GM18867 (cell line): ENCODE measurements around the gene ADPRS.

Experiments
- ATAC-seq: cut with Tn5 transposase; IDR thresholded peaks from one replicate; pipeline ENCODE4 v1.9.1; 2021; ENCODE audit warnings: mild to moderate bottlenecking, moderate library complexity; ENCODE audit not compliant: unreplicated experiment

ADPRS gene, protein sequence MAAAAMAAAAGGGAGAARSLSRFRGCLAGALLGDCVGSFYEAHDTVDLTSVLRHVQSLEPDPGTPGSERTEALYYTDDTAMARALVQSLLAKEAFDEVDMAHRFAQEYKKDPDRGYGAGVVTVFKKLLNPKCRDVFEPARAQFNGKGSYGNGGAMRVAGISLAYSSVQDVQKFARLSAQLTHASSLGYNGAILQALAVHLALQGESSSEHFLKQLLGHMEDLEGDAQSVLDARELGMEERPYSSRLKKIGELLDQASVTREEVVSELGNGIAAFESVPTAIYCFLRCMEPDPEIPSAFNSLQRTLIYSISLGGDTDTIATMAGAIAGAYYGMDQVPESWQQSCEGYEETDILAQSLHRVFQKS

DNA sequence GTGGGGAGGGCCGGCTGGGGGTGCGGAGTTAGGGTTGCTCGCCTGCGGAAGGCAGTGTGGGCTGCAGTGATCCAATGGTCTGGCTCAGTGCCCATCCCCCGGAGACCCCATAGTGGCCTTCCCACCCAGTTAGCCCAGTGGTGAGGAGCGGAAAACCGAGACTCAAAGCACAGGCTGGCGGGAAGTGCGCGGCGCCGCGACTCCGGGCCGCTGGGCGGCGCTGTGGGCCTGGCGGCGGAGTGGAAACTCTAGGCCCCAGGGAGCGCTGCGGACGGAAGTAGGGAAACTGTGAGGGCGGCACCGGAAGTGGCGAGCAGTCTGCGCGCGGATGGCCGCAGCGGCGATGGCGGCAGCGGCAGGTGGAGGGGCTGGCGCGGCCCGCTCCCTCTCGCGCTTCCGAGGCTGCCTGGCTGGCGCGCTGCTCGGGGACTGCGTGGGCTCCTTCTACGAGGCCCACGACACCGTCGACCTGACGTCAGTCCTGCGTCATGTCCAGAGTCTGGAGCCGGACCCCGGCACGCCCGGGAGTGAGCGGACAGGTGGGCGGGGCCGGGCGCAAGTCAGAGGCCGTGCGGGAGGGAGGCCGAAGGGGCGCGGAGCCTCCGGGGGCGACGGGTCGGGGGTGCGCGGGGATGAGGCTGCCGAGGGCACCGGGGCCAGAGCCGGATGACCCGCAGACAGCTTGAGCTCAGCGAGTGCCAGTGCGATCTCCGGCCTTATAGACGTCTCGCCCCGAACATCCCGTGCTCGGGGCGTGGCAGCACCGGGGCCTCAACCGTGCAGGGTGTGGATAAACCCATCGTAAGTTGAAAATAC, at the start of gene ADPRS:
ADPRS (plus strand) TSS at position 316 of the 816 bp plus-strand sequence; CDS start at position 329, 13 bp downstream.
- ATAC-seq: peak; percentile 76

DNA sequence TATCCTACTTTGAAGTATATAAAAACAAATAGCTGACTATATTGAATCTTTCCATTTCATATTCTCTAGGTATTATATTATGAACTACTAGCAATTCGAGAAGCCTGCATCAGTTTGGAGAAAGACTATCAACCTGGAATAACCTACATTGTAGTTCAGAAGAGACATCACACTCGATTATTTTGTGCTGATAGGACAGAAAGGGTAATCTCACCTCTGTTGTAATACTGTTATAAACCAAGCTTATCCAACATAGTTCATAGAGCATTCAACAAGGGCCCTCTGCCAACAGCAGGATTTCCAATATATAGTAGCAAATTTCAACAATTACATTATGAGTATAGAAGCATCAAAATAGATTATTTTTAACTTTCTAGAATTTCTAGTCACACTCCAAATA, 48.5 kb upstream of the ADPRS start:
- ATAC-seq: no peak

DNA sequence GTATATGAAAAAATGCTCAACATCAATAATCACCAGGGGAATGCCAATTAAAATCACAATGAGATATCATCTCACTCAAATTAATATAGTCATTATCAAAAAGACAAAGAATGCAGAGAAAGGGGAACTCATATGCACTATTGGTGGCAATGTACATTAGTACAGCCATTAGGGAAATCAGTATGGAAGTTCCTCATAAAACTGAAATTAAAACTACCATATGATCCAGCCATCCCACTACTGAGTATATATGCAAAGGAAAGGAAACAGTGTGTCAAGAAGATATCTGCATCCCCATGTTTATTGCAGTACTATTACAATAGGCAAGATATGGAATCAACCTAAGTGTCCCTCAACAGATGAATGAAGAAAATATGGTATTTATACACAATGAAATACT, 36.9 kb upstream of the ADPRS start:
- ATAC-seq: no peak

DNA sequence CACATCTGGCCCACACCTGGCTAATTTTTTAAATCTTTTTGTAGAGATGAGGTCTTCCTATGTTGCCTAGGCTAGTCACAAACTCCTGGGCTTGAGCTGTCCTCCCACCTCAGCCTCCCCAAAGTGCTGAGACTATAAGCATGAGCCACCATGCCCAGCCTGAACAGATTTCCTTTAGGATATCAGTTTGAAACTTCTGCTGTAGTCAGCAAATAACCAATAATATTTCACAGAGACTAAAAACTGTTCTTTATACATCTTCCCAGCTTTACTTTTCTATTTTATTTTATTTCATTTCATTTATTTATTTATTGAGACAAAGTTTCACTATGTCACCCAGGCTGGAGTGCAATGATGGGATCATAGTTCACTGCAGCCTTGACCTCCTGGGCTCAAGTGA, 34.7 kb upstream of the ADPRS start:
- ATAC-seq: no peak

DNA sequence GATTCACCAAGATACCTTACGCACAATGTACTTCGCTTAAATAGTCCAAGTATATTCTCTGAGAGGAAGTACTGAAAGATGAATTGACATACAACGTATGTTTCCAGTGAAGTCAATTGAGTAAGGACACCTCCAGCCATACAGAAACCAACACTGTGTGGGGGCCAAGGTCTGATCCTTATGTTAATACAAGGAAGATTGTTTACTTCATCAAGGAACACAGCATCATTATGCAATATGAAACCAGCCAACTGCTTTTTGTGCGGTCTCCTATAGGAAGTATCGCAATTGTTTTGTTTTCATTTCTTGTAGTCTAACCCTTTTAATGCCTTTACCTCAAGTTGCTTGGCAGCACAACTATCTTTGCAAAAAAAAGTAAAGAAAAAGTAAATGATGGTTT, 33.0 kb upstream of the ADPRS start:
- no peak for ATAC-seq

DNA sequence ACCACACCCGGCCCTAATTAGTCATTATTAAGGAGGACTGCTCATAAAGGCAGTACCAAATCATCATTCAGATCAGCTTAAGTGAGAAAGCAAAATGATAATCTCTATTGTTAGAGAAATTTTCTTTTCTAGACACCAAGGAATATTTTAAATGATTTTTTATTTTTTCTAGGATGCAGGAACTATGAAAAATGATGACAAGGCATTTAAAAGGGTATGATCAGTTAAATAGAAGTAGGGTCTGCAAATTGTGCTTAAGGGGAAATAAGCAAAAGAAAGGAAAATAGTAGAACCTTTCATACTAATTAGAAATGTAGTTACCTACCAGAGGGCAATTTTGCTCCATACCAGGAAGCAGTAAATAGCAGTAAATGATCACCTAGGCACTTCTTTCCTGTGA, 26.4 kb upstream of the ADPRS start:
- no peak for ATAC-seq

DNA sequence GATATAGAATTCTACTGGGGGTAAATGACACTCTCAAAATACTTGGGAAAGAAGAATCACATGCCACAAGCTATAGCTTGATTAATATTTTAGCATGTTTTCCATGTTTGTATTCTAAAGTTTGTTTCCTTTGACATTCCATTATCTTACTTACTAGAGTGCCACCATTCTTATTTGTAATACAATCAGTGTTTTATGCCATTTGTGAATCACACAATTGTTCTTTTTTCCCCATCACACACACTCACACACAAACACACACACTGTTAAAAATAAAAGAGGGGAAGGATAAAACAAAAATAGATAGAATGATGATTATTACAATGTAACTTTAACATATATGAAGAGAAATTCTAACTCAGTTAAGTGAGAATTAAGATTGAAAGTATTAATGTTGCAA, 20.8 kb upstream of the ADPRS start:
- no peak for ATAC-seq

DNA sequence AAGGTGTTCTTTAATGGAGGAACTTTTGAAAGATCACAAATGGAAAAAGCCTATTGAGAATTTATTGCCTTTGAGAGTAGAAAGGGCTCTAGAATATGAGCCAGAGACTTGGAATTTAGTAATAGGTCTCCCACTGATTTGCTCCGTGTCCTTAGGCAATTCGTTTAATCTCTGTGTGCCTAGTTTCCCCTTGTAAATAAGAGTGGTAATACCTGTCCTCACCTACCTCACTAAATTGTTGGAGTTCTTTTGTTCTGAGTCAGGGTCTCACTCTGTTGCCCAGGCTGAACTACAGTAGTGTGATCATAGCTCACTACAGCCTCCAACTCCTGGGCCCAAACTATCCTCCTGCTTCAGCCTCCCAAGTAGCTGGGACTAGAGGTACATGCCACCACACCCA, 19.8 kb upstream of the ADPRS start:
- no peak for ATAC-seq

DNA sequence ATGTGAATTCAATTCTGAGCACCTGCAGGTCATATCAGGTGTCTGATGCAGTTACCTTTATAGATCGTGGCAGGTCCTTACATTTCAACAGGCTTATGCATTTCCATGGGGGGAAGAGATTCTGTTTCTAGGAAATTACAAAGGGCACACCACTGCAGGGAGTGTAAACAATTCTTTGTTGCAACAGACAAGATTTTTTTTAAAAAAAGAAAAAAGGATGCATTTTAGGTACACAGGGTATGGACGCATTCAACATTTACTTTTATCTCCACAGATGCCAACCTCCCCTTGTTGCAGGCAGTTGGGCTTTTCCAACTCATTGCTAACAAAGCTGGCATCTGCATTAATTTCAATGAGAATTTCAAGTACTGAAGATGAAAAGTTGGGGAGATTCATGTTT, 18.3 kb upstream of the ADPRS start:
- no peak for ATAC-seq

DNA sequence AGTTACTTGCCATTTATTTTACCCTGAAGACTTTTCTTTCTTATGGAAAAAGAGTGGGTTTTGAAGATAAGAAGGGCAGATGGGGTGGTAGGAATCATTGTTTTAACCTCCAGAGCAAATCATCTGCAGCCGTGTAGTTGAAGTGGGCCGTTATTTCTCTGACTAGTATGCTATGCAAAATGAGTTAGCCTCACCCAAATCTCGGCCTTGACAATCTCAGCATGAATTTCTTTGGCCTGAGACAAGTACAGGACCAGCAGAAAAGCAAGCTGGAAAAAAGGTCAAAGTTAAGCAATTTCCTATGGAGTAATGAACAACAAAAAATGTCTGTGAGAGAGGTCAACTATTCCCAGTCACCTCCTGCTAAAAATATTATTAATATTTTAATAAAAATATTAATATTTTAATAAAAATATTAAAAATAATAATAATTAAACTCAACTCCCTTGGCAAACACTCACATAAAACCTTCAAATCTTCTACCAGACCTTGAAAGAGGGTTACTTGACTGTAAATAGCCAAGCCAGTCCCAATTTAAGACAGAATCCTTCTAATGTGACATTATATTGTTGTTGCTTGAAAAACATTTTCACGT, 11.6 kb upstream of the ADPRS start:
- no peak for ATAC-seq

DNA sequence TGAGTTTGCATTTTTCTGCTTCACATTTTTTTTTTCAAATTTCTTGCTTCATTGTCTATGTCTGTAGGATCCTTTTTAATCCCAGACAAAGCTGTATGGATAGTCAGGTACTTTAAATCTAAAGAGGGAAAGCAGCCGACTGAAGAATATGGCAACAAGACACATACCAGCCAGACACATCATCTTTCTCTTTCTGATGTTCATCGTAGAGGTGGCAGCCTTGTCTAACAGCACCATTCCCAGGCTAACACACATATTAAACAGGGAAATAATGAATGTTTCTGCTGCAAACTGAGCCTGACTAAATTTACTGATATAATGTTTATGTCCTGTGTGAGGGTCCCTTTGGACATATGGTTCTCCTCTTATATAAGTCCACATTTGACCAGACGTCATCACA, 8.5 kb upstream of the ADPRS start:
- ATAC-seq: no peak

DNA sequence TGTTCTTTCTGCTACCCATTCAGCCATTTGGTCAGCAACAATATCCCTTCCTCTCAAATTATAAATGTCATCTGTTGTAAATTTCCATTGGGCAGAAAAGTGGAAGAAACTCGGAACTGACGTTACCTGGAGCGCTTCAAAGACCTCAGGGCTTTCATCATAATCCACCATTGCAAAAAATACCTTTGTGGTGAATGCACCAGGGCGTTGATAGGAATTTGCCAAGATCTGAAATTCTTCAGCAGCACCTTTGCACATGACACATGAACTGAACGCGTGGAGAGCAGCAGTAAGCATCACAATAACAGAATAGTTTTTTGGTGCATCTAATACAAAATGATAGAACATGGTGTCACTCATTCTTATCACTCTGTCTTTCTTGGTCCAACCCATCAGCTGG, 7.9 kb upstream of the ADPRS start:
- no peak for ATAC-seq

DNA sequence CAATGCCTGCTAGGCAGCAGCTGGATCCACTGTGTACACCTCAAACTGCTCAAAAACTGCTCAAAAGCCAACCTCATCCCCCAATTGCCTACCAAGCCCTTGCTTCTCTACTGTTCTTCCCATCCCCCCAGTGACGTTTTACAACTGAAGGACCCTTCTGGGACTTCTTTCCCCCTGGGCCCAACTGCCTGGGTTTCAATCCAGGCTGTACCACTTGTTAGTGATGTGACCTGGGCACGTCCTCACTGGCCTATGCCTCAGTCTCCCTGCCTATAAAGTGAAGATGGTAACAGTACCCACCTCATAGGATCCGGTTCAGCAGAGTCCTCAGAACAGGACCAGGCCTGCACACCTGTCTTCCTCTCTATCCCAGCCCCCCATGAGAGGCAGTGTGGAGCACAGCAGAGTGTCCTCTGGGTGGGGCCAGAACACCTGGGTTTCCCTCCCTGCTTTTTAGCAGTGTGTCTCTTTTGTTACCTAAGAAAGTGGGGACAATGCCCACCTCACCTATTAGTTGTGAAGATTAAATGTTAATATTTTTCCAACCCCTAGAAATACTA, 6.7 kb upstream of the ADPRS start:
- no peak for ATAC-seq

DNA sequence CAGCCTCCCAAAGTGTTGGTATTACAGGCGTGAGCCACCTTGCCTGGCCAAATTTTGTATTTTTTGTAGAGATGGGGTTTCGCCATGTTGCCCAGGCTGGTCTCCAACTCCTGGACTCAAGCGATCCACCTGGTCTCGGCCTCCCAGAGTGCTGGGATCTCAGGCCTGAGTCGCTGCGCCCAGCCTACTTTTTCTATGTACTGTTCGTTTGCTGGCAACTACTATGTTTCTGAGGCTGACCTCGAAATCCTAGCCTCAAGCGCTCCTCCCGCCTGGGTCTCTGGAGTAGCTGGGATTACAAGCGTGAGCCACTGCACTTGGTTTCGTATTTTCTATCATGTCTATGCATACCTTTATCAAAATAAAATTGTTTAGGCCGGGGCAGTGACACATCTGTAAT, 5.5 kb upstream of the ADPRS start:
- ATAC-seq: no peak

DNA sequence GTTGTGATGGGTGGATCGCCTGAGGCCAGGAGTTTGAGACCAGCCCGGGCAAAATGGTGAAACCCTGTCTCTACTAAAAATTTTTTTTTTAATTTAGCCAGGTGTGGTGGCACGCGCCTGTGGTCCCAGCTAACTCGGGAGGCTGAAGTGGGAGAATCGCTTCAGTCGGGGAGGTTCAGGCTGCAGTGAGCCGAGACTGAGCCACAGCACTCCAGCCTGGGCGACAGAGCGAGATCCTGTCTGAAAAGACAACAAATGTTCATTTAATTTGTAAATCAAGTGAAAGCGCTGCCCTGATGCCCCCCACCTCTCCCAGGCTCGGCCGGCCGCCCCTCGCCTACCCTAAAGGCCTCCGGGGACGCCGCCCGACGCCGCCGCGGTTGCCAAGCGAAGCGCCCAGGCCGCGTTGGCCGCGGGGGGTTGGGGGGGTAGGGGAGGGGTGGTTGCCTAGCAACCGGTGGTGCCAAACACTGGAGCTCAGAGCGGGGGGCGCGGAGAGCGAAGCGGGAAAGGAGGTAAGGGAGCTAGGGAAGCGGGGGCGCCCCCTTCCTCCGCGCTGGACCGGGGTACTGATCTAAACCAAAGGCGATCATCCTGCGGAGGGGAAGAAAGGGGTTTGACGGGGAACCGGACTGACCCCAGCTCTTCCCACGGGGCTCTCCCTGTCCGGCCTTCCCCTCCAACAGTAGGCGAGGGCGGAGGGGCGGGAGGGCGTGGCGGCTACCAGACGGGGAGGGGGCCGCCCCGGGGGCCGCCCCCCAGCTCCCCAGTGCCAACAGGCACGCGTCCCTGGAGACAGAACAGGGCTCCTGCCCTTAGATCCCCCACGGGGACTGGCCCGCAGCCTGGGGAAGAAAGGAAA, 4.8 kb upstream of the ADPRS start, which contains the start of gene TEKT2:
TEKT2 (plus strand) TSS at position 460 of the 862 bp plus-strand sequence. CDS start 828 bp downstream, outside the sequence.
- no peak for ATAC-seq

DNA sequence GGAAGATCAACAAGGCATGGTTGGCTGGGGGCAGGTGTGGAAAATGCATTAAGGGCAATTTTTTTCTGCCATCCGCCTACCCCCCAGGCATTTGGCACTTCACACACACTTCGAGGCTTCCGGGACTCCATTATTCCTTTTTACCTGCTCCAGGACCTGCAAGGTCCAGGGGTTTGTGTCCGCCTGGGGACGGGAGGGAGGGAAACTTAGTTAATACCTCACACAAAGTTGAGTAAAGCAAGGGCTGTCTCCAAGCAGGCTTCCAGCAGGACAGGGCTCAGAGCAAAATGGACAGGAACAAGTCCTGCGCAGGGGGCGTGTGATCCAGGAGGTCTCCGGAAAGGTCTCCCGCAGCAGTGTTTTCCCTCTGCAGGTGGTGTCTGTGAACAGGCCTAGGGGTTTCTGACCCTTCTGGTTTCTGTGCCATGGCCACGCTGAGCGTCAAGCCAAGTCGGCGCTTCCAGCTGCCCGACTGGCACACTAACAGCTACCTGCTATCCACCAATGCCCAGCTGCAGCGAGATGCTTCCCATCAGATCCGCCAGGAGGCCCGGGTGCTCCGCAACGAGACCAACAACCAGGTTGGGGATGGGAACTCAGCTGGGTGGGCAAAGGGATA, 4.1 kb upstream of the ADPRS start:
- ATAC-seq: no peak

DNA sequence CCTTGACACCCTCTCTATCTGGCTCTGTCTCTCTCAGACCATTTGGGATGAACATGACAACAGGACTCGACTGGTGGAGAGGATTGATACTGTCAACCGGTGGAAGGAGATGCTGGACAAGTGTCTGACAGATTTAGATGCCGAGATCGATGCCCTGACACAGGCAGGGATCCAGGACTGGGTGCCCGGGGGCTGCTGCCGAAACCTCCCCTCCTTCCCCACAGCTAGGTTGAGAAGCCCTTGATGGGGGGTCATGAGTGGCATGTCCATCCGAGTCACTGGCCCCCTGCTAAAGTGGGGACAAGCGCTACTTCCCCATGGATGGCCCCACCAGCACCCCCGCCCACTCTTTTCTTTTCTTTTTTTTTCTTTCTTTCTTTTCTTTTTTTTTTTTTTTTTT, 3.6 kb upstream of the ADPRS start:
- ATAC-seq: no peak

DNA sequence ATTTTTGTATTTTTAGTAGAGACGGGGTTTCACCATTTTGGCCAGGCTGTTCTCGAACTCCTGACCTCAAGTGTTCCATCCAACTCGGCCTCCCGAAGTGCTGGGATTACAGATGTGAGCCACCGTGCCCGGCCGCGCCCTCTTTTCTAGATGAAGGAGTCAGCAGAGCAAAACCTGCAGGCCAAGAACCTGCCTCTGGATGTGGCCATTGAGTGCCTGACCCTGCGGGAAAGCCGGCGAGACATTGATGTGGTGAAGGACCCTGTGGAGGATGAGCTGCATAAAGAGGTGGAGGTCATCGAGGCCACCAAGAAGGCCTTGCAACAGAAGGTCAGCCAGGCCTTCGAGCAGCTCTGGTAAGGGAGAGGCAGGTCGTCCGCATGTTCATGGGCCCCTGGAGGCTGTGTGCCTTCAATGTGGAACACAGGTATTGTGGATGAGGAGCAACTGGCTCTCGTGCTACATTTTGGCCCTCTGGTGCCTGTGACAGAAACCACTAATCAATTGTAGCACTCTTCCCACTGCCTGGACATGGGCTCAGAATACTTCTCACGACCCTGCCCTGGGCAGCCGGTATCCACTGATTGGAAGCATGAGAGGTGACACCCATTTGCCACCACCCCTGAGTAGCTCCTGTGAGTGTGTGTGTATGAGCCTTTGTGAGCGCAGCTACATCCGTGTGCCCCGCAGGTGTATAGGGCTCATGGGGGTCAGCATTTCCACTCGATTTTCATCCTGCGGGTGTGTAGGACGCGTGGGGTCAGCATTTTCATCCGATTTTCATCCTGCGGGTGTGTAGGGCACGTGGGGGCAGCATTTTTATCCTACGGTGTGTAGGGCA, 2.8 kb upstream of the ADPRS start:
- no peak for ATAC-seq

DNA sequence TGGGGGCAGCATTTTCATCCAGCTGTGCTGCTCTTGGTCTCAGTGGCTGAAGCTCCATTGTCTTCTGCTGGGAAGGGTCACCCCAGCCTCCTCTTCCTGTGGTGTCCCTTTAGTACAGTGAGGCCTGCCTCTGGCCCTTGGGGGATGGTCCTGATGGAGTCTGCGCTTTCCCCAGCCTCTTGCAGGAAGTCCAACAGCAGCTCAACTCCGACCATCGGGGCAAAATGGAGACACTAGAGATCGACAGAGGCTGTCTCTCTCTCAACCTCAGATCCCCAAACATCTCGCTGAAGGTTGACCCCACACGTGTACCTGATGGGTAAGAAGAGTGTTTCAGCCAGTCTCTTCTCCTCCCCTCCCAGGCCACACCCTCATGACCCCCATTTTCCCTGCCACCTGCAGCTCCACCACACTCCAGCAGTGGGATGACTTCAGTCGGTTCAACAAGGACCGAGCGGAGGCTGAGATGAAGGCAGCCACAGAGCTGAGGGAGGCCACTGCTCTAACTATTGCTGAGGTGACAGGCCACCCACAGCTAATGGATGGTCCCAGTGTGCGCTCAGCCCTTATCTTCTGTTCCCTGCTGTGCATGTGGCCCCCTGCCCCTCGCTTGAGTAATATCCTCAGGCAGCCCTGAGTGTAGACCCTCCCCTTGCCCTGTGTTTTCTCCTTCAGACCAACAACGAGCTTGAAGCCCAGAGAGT, 2.0 kb upstream of the ADPRS start:
- no peak for ATAC-seq
